HG02938 (cell line): ENCODE measurements around the gene PNPT1.
A peak's percentile ranks its signal among the peaks of the same experiment; 100 is the strongest.
"Not testable (repeated sequence)": the region's sequence is repeated elsewhere in the genome, so short reads cannot be mapped to it uniquely, and the experiment has no call there.

Experiments
- ATAC-seq: cut with Tn5 transposase; IDR thresholded peaks from one replicate; pipeline ENCODE4 v1.9.1; 2021; ENCODE audit warnings: mild to moderate bottlenecking, moderate library complexity; ENCODE audit not compliant: unreplicated experiment

Gene PNPT1

DNA sequence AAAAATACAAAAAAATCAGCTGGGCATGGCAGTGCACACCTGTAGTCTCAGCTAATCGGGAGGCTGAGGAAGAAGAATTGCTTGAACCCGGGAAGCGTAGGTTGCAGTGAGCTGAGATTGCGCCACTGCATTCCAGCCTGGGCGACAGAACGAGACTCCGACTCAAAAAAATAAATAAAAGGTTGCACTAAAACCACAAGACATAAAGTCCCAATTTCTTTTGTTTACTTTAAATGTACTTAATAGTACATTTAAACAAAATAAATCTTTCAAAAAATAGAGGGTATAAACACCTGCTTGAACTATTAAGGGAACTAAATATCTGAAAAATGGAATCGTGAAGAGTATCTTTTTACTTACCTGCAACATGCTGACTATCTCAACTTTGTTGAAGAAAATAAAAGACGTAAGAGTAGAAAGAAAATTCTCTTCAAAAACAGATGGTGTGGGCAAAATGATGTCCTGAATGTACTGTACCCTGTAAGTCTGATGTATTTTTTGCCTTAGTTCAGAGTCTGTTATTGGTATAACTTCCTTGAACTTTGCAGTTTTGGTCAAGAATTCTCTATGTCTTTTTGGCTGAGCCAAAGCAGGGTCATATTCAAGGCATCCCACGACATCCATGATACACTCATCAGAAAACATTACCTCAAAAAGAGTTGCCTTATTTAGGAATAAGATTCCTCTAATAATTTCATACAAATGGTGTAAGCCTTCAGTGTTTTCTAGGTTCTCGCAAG is 95.4 kb downstream of the PNPT1 start:
- no peak for ATAC-seq

- ATAC-seq, result not testable (repeated sequence)
Measured at GRCh38 chr2:55596795-55597194, 96.8 kb downstream of the PNPT1 start.

- ATAC-seq, result no peak
Measured at GRCh38 chr2:55595536-55595935, 98.1 kb downstream of the PNPT1 start.

- no peak for ATAC-seq
Measured at GRCh38 chr2:55592130-55592529, 101.5 kb downstream of the PNPT1 start.

GRCh38 chr2:55590810-55591440 is 102.7 kb downstream of the PNPT1 start:
- ATAC-seq, result peak; percentile 91

DNA sequence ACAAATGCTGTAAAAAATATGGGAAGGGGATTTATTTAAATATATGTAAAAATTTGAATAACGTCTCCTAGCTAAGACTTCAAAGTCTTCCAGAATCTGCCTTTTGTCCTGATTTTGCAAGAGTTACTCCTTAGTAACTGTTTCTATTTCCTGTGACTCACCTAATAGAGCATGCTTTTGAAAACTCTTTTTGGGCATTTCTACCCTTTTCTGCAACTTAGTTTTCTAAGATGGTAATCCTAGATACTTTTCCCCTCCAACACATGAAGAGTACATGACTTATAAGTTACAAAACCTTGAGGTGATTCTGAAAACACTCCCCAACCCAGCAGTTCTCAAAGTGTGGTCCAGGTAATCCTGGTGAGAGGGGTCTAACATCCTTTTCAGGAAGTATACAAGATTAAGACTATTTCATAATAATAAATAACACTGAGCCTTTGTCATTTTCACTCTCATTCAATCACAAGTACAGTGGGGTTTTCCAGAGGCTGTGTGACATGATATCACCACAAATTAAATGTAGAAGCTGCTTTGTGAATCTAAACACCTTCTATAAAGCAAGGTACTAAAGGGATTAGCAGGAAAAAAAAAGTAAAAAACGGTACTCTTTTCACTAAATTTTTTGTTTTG is 108.1 kb downstream of the PNPT1 start:
- no peak for ATAC-seq
